OCI-LY7 (cell line): ENCODE data around the gene RPL13.

ENCODE experiments used
- EZH2phosphoT487 ChIP-seq: fragments of 200-600 bp; sonication (generic); IDR thresholded peaks from 2 replicates; pipeline ENCODE4 v1.6.1; 2018; ENCODE audit warnings: low read depth, borderline replicate concordance, mild to moderate bottlenecking, mixed run types, antibody characterized with exemption, low read length, moderate library complexity, mixed read lengths
- TF ChIP-seq, protein P1 (sequence below): fragments of 200-600 bp; sonication (generic); conservative IDR thresholded peaks from 2 replicates; pipeline ENCODE4 v1.5.1; 2014; ENCODE audit warnings: mild to moderate bottlenecking, antibody characterized with exemption, low read length, moderate library complexity, mixed read lengths

DNA sequence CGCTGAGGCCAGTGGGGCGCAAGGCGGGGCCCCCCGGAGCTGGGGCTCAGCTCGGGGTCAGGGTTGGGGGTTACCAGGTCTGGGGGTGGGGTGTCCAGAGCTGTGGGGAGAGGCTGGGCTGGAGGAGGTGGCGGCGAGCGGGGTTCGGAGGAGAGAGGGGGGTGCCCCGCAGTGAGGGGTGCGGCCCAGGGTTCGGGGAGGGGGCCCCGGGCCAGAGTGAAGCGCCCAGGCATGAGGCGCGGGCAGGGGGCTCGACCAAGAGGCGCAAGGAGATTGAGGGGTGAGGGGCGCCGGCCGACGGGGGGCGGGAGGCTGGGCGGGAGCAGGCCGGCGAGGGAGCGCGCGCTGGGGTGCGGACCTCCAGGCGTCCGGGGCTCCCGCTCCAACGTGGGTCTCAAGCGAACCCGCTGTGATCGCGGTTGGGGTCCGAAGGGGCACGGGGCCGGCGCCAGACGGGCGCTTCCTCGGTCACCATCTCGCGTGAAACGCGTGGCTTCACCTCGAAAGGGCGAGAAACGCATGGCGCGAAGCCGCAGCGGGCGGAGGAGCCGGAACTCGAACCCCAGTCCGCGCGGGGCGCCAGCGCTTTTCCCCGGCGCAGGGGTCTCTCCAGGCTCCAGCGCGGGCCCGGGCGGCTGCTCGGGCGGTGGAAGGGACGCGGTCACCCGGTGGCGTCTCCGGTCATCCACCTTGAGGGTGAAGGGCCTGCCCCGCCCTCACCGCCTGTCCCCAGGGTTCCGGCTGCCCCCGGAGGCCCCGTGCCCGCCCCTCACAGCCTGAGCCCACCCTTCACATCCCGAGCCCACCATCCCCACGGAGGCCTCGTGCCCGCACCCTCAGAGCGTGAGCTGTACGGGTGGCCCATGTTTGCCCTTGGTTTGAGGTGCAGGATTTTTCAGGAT is 15.9 kb downstream of the RPL13 start:
- TF ChIP-seq, protein P1, sequence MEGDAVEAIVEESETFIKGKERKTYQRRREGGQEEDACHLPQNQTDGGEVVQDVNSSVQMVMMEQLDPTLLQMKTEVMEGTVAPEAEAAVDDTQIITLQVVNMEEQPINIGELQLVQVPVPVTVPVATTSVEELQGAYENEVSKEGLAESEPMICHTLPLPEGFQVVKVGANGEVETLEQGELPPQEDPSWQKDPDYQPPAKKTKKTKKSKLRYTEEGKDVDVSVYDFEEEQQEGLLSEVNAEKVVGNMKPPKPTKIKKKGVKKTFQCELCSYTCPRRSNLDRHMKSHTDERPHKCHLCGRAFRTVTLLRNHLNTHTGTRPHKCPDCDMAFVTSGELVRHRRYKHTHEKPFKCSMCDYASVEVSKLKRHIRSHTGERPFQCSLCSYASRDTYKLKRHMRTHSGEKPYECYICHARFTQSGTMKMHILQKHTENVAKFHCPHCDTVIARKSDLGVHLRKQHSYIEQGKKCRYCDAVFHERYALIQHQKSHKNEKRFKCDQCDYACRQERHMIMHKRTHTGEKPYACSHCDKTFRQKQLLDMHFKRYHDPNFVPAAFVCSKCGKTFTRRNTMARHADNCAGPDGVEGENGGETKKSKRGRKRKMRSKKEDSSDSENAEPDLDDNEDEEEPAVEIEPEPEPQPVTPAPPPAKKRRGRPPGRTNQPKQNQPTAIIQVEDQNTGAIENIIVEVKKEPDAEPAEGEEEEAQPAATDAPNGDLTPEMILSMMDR = no peak
- TF ChIP-seq EZH2phosphoT487 = no peak
